ENCODE measurements around the gene KLF1.

The KLF1 gene

GRCh38 chr19:12888006-12888603 is 1.1 kb upstream of the KLF1 start:
- no peak overlapping the region for H3K4me3 ChIP-seq (ENCODE audit: low read depth, low read length)
- no peak for TF ChIP-seq CTCF (IDR thresholded peaks at IDR 0.05; ENCODE audit: low read depth, low read length)

- no peak overlapping the region for H3K4me3 ChIP-seq (ENCODE audit: low read depth, low read length)
- no peak for TF ChIP-seq CTCF (IDR thresholded peaks at IDR 0.05; ENCODE audit: low read depth, low read length)
These were observed 391 bp downstream of the KLF1 start for GRCh38 chr19:12886651-12886968.

- peak overlapping the region; percentile 1; the same call in 1 of the 2 replicates for H3K4me3 ChIP-seq (ENCODE audit: low read depth, low read length)
- no peak for TF ChIP-seq CTCF (IDR thresholded peaks at IDR 0.05; ENCODE audit: low read depth, low read length)
These were observed 1.0 kb downstream of the KLF1 start for GRCh38 chr19:12885749-12886650.

- H3K4me3 ChIP-seq (ENCODE audit: low read depth, low read length): peak overlapping the region; percentile 1; the same call in 1 of the 2 replicates
- TF ChIP-seq CTCF (IDR thresholded peaks at IDR 0.05; ENCODE audit: low read depth, low read length): 0 out of 2 replicates have a peak, but pooled peaks have one; percentile 29
These were observed 1.9 kb downstream of the KLF1 start for GRCh38 chr19:12884926-12885748.

- no peak overlapping the region for H3K4me3 ChIP-seq (ENCODE audit: low read depth, low read length)
- no peak for TF ChIP-seq CTCF (IDR thresholded peaks at IDR 0.05; ENCODE audit: low read depth, low read length)
These were observed 2.4 kb downstream of the KLF1 start for GRCh38 chr19:12884627-12884925.

GRCh38 chr19:12884202-12884601 is 2.8 kb downstream of the KLF1 start:
- no peak for TF ChIP-seq CTCF (IDR thresholded peaks at IDR 0.05; ENCODE audit: low read depth, low read length)
- H3K4me3 ChIP-seq (ENCODE audit: low read depth, low read length): no peak overlapping the region

Data from WI38 (cell line).